ENCODE results near the gene CALML5. TPM values are rescaled to one million over a fixed set of nuclear protein-coding genes. Genes with fewer than 3 reads are reported as not detected.
A peak's percentile ranks its signal among the peaks of the same experiment; 100 is the strongest.

Gene CALML5
- total and polyA plus RNA-seq, 2 of the 4 experiments (the other 2 are of a cell fraction), result not detected

GRCh38 chr10:5545778-5546710 is 46.7 kb upstream of the CALML5 start (continued):
- TF ChIP-seq MAFK (IDR thresholded peaks at IDR 0.05; ENCODE audit: low read depth, low read length) (no peak), SMC3 (IDR thresholded peaks at IDR 0.05; ENCODE audit: low read depth, low read length) (0 out of 2 replicates have a peak, but pooled peaks have one; percentile 10), RAD21 (IDR thresholded peaks at IDR 0.05; ENCODE audit: low read length) (peak; percentile 12; the same call in 1 of the 2 replicates), FOS (IDR thresholded peaks at IDR 0.05; ENCODE audit: low read depth, low read length) (peak; percentile 79)

DNA sequence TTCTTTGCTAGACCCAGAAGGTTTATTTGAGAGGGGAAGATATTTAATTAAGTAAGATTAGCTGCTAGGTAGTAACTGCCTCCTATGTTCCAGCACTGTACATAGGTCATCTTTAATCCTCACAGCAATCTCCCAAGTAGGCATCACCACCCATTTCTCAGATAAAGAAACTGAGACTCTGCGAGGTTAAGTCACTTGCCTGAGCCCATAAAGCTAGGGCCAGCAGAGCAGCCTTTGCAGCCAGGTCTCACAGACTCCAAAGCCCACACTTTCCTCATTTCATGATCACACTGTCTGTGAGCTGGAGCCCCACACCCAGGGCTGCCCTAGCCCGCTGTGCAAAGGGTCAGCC is 46.0 kb upstream of the CALML5 start:
- ChIA-PET CTCF (interaction anchor here (0.7 to 0.9 kb wide), 2 partner anchors 9 to 111 kb away, joined by 3 to 13 read pairs; no protein-coding TSS in a partner anchor), POLR2A (ENCODE audit: unreplicated experiment) (no interaction called here)
- H3K4ac ChIP-seq (ENCODE audit: low read depth, low read length), result peak overlapping the region; percentile 83
- dilution Hi-C loops (cut with HindIII; ENCODE audit: low sequenced_read_pairs, unreplicated experiment) (no loop called here), intact Hi-C loops (cut with micrococcal nuclease) (loop anchor here (5.0 kb wide), 1 partner anchor 77 kb away; no protein-coding TSS in a partner anchor), in situ Hi-C loops (cut with MboI; ENCODE audit: low sequenced_read_pairs) (no loop called here)
- peak overlapping the region; percentile 79 for H3K27ac ChIP-seq (ENCODE audit: insufficient read depth, low read length)
- H4K91ac ChIP-seq (ENCODE audit: insufficient read depth, low read depth, low read length), result peak overlapping the region; percentile 75
- no TSS peak for BruUV-seq (replicated peaks)
- peak overlapping the region; percentile 83 for H3K14ac ChIP-seq (replicated peaks; ENCODE audit: low read depth, low read length)
- peak overlapping the region; percentile 14 to 70; a peak in 3 of 4 replicates for H4K8ac ChIP-seq (ENCODE audit: low read depth in 2 of 2, low read length in 2 of 2)
- H3K79me1 ChIP-seq (ENCODE audit: low read depth in 1 of 2, low read length in 2 of 2), result peaks cover 0 to 20% of the 10 kb centered on the region in 2 experiments; a peak in 2 of 4 replicates
- peak overlapping the region; percentile 32; the same call in 1 of the 2 replicates for H3K23ac ChIP-seq (ENCODE audit: low read depth, low read length)
- 63% methylated on average over 1 of the region's 2 CpGs; no CpG with 5 or more reads in 1 of the 2 experiments for WGBS, 2 experiments (ENCODE audit: extremely low coverage in 2 of 2, insufficient read length in 1 of 2)
- peaks cover 43% of the 10 kb centered on the region for H3K4me1 ChIP-seq (ENCODE audit: control insufficient read depth, insufficient read depth, low read length)
- peak overlapping the region; percentile 2; the same call in 1 of the 2 replicates for H3K4me2 ChIP-seq (ENCODE audit: low read depth, low read length)
- no peak overlapping the region for H3K4me3 ChIP-seq (ENCODE audit: insufficient read depth, low read depth, low read length)
- H2BK15ac ChIP-seq (ENCODE audit: low read depth, low read length), result peak overlapping the region; percentile 83; the same call in 2 of the 3 replicates
- H3K36me3 ChIP-seq (ENCODE audit: control insufficient read depth, insufficient read depth, low read length), result no peaks in the 10 kb centered on the region
- peaks cover 7% of the 10 kb centered on the region; the same call in 1 of the 2 replicates for H3K9me3 ChIP-seq (ENCODE audit: control insufficient read depth, insufficient read depth, low read length)
- H4K20me1 ChIP-seq (ENCODE audit: insufficient read depth, low read length), result no peaks in the 10 kb centered on the region
- peak overlapping the region; percentile 88 for H2BK120ac ChIP-seq (ENCODE audit: low read depth, low read length)
- peak overlapping the region; percentile 59 for H2AK9ac ChIP-seq (replicated peaks; ENCODE audit: low read depth, low read length, poor library complexity)
- no peaks in the 10 kb centered on the region for H3K27me3 ChIP-seq (ENCODE audit: control insufficient read depth, insufficient read depth, low read length)
- H3K56ac ChIP-seq (ENCODE audit: extremely low read depth, insufficient read depth, low read length), result no peak overlapping the region
- peak overlapping the region; percentile 51 for H2BK5ac ChIP-seq (ENCODE audit: low read depth, low read length, poor library complexity, severe bottlenecking)
- peaks cover 34% of the 10 kb centered on the region for H3K9me1 ChIP-seq (ENCODE audit: insufficient read depth, low read length)
- ATAC-seq (ENCODE audit: low read depth) (no peak), DNase-seq (no peak)
- TF ChIP-seq NFE2L2 (IDR thresholded peaks at IDR 0.05; ENCODE audit: low read depth, low read length) (no peak), CHD1 (IDR thresholded peaks at IDR 0.05; ENCODE audit: low read depth, low read length) (no peak), MXI1 (IDR thresholded peaks at IDR 0.05; ENCODE audit: borderline replicate concordance, low read depth, low read length) (no peak), MAZ (IDR thresholded peaks at IDR 0.05; ENCODE audit: borderline replicate concordance, low read depth, low read length) (no peak), RAD21 (IDR thresholded peaks at IDR 0.05; ENCODE audit: low read length) (no peak), CEBPB (IDR thresholded peaks at IDR 0.05; ENCODE audit: low read depth, low read length) (no peak)
- TF ChIP-seq, protein P1, sequence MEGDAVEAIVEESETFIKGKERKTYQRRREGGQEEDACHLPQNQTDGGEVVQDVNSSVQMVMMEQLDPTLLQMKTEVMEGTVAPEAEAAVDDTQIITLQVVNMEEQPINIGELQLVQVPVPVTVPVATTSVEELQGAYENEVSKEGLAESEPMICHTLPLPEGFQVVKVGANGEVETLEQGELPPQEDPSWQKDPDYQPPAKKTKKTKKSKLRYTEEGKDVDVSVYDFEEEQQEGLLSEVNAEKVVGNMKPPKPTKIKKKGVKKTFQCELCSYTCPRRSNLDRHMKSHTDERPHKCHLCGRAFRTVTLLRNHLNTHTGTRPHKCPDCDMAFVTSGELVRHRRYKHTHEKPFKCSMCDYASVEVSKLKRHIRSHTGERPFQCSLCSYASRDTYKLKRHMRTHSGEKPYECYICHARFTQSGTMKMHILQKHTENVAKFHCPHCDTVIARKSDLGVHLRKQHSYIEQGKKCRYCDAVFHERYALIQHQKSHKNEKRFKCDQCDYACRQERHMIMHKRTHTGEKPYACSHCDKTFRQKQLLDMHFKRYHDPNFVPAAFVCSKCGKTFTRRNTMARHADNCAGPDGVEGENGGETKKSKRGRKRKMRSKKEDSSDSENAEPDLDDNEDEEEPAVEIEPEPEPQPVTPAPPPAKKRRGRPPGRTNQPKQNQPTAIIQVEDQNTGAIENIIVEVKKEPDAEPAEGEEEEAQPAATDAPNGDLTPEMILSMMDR (conservative IDR thresholded peaks at IDR 0.05; ENCODE audit: low read depth, low read length), result no peak
- TF ChIP-seq, protein P2, sequence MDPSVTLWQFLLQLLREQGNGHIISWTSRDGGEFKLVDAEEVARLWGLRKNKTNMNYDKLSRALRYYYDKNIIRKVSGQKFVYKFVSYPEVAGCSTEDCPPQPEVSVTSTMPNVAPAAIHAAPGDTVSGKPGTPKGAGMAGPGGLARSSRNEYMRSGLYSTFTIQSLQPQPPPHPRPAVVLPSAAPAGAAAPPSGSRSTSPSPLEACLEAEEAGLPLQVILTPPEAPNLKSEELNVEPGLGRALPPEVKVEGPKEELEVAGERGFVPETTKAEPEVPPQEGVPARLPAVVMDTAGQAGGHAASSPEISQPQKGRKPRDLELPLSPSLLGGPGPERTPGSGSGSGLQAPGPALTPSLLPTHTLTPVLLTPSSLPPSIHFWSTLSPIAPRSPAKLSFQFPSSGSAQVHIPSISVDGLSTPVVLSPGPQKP (IDR thresholded peaks at IDR 0.05; ENCODE audit: borderline replicate concordance, low read depth, low read length), result no peak
- no peak overlapping the region for H3K9ac ChIP-seq (ENCODE audit: low read depth, low read length)
- peak overlapping the region; percentile 47 for H2AFZ ChIP-seq (replicated peaks; ENCODE audit: low read length, poor library complexity)
- H2BK20ac ChIP-seq (ENCODE audit: low read depth, low read length), result peak overlapping the region; percentile 71
- peak overlapping the region; percentile 43 for H4K5ac ChIP-seq (ENCODE audit: low read depth, low read length)
- H2AK5ac ChIP-seq (ENCODE audit: low read depth, low read length), result peak overlapping the region; percentile 90
- H3K18ac ChIP-seq (ENCODE audit: low read depth, low read length), result peak overlapping the region; percentile 47

Measured in IMR-90 (cell line).